NCI-H1092 treated with DMSO at 0.1 percent for 48 hours (cell line): ENCODE results near the gene CLEC3A.
"Not testable (repeated sequence)": the region's sequence is repeated elsewhere in the genome, so short reads cannot be mapped to it uniquely, and the experiment has no call there.

ENCODE experiments used
- DNase-seq: peaks from one replicate; lab custom pipeline; 2025; lab: John Stamatoyannopoulos, UW

Gene CLEC3A

DNA sequence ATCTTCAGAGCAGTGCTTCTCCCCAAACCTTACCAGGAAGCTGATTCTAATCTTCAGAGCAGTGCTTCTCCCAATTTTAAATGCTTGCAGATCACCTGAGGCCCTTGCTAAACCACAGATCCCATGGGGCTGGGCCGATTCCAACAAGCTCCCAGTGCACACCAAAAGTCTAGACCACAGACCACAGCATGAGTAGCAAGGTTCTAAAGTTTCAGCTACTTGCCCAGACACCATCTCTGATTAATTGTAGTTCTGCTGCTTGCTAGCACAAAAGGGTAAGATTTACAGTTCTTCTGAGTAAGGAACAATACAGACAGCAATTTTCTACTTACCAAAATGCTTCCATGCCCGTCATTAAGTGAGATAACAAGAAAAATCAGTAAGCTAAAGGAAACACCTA lies 12.2 kb downstream of the CLEC3A start:
- DNase-seq: no peak

DNA sequence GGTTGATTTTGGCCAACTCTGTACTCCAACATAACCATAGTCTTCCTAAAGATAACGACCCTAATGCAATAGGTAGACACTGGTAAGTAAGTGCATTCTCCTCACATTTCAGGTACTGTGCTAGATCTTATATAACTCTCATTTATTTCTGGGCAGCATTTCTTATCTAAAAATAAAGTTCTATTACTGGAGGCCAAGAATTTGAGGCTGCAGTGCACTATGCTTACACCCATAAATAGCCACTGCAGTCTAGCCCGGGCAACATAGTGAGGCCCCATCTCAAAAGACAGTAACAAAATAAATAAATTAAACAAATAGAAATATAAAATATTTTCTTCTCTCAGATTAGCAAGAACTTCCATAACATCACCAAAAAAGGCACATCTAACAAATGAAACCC lies 12.7 kb downstream of the CLEC3A start:
- DNase-seq: no peak

DNA sequence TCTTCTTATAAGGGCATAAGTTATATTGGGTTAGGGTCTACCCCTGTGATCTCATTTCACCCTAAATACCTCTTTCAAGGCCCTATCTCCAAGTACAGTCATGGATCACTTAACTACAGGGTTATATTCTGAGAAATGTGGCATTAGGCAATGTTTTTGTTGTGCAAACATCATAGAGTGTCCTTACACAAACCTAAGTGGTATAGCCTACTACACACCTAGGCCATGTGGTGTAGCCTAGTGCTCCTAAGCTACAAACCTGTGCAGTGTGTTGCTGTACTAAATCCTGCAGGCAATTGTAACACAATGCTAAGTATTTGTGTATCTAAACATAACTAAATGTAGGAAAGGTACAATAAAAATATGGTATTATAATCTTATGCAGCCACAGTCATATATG lies 18.0 kb downstream of the CLEC3A start:
- DNase-seq: no peak

DNA sequence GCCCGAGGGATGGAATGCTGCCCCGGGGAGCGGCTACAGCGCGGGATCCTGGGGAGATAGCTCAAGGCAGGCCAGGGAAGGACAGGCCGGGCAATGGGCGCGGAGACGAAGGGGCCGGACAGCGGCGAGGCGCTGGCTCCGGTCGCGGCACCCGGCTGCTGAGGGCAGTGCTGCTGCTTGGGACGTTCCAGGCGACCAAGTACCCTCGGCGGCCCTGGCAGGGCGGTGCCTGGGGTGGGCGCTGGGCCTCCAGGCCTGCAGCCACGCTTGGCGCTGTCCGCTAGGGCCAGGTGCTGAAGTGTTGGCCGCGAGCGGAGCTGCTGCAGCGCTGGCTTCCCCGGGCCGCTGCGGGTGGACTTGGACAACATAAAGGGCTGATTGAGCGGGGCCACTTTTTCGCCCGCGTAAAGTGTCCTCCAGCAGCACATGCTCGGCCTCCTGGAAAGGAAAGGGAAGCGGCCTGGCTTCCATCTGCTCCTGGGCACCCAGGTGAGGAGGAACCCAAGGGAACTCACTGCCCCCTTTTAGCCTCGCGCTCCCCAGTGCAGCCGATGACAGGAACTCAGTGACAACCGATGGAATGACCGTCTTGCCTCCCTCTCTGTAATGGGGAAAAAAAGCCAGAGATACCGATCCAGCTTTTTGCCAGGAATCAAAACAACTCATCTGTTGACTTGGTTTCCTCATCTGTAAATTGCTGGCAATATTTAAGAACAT lies 23.7 kb downstream of the CLEC3A start:
- DNase-seq: no peak

DNA sequence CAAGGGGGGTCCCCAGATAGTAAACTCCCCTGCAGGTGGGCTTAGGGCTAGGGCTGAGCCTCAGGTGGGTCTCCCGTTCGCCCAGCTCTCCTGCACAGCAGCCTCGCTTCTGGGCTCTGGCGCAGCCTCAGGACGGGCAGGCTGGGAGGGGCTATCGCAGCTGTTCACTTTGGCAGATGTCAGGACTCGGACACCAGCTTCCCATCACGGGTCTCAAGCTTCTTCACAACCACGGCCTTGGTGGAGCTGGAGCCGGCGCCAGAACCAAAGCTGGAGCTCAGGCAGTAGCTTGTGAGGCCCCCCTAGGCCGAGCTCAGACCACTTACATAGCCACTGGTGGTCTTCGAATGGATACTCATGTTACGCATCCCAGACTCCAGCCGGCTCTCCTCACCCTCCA lies 26.0 kb downstream of the CLEC3A start:
- no peak for DNase-seq

DNA sequence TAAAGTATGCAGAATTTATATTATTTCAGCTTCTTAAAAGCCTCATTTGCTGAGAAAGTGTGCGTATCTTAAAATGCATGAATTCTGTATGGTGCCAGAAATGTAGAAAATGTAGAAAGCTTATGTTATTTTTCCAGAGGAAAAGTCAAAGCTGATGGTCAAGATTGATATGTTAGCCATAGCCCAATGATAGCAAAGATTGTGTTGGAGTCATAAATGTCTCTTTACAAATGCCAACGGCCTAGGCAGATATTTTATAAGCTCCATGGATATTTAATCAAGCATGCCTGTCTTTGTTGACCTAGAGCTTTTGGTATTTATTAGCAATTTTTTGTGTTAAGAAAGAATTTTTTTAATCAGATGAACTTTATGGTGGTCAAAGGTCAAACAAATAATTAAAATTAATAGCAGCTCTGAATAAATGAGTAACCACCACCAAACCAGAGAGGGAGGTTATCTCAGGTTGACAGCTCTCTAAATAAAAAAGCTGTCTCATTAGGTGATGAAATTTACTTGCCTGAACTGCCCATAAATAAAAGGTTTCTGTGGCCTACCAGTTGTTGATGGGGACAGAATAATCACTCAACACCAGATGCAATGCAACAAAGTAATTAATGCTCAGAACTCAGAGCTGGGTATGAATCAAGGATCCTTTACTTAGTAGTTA lies 28.5 kb downstream of the CLEC3A start:
- DNase-seq: no peak

DNA sequence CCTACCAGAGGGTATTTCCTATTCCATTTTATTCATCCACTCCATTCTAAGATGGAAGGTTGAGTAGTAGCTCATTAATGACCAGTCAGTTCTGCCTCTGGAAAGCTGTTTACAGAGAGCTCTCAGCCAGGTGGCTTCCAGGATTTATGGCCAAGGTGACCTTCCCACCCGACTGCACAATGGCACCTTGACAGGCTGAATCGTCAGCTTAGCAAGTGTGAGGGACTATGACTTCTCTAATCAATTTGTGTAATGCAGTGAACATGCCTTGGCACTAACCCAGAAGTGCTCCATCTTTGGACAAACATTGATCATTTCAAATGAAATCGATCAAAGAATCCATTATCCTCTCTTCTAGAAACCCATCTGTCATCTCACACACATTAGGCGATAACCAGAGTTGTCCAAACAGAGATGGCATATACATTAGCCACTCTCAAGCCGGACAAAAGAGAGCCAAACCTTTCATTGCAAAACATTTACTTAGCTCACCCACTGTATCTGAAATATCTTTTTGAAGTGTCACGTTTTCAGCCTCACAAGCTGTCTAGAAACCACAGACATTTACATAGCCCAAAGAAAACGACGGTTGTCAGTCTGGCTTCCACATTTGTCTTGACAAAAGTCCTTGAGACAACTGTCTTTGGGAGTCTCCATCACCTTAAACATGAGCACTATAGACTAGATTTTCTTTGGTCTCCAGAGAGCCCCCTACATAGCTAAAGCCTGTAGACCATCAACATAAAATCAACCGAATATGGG lies 35.6 kb downstream of the CLEC3A start:
- DNase-seq: peak; percentile 78

DNA sequence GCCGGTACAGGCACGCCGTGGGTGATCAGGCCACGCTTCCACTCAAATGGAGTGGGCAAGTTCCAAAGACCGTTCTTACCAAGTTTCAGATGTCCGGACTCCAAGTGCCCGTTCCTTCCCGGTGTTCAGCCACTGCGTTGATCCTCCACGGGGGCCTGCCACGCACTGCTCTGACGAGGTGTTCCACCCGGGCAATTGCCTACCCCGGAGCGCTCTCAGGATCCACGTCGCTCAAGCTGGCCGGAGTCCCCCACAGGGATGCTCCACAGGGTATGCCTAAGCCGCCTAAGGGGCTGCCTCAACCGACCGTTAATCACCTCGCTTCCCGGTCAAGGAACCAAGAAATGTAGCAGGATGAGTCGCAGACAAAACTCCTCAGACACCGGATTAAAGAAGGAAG lies 37.5 kb downstream of the CLEC3A start:
- DNase-seq: not testable (repeated sequence)

DNA sequence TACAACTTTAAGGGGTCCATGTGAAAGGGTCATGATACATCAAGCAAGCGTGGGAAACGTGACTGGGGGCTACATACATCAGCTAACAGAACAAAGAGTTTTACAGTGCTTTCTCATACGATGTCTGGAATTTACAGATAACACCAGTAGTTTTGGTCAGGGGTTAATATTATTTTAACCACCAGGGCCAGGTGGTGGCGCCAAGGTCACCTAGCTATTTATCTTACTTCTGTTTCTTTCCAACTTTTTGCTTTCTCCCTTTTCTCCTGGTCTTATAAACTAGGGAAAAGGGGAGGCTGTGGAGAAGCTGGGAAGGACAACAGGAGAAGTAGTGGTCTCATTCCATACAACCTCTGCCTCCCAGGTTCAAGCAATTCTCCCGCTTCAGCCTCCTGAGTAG lies 37.9 kb downstream of the CLEC3A start:
- DNase-seq: no peak

DNA sequence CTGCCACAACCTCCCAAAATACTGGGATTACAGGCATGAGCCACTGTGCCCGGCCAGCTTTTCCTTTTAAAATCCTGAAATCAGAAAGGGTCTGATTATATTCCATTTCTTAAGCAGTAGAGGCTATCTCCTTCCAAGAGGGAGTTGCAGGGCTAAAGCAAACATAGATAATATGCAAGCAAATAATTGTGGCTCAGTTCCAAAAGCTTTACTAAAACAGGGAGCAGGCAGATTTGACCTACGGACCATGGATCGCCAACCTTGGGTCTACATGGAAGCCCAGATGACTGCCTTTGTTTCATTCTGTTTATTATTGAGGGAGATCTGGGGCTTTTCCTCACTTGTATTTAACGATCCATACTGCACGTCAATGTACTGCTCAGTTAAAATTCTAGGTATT lies 38.5 kb downstream of the CLEC3A start:
- no peak for DNase-seq

DNA sequence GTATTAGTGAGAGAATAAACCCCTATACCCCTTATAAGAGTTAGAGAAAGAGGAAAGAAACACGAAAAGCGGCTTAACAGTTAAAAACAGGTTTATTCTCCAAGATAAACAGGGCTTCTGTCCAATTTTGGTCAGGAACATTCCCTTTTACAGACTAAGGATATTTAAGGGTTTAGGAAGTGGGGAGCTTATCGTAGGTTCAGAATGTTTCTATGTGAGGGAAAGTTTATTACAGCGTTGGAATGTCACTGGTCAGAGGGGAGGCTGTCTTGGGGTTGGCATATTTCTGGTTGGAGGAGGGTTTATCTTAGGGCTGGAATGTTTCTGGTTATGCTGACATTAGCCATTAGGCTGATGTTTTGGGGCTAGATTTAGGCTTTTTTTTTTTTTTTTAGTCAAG lies 43.0 kb downstream of the CLEC3A start:
- no peak for DNase-seq

DNA sequence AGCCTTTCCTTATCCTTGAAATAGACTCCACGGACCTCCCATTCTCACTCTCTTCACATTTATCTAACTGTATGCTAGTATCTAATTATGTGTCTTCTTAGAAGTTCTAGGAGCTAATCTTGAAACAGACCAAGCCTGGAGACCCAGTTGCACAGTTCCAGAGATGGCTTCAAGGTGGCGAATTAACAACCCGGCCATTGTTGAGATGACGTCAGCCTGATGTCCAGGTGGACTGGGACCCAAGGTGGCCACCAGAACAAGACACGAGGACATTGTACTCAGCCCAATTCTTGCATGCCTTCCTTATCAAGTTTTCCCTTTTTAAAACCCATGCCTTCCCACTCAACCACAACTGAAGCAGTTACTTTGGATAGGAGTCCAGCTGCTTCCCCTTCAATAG lies 47.6 kb downstream of the CLEC3A start:
- DNase-seq: no peak

DNA sequence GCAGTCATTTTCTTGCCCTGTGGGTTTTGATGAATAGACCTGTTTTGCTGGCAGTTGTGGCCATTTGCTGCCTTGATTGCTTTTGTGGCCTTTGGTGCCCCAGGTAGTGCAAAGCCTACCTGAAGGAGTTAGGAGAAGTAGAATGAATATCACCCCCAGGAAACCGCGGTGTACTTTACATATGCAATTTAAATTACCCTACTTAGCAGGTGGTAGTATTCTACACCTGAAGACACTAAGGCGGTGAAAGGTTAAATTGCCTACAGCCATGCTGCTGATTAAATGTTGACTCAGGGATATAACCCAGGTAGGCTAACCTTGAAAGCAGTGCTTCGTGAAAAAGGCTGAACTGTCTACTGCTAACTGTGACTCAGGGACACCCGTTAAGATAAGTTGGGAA lies 49.9 kb downstream of the CLEC3A start:
- DNase-seq: peak; percentile 47

DNA sequence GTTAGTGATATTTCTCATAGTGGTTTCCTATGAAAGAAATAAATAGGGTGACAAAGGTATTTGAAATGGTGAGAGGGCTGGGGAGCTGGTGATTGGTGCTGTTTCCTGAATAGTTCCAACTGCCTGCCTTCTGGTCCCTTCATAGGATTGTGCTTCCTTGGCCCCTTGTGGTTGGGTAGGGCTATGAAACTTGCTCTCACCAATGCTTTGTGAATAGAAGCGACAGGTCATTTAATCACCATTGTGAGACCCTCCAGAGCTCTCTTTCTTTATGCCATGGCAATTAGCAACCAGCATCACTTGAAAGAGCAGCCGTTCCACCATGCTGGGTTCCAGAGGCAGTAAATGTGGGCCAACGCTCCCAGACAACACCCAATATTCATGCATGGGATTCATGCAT lies 53.5 kb downstream of the CLEC3A start:
- no peak for DNase-seq

DNA sequence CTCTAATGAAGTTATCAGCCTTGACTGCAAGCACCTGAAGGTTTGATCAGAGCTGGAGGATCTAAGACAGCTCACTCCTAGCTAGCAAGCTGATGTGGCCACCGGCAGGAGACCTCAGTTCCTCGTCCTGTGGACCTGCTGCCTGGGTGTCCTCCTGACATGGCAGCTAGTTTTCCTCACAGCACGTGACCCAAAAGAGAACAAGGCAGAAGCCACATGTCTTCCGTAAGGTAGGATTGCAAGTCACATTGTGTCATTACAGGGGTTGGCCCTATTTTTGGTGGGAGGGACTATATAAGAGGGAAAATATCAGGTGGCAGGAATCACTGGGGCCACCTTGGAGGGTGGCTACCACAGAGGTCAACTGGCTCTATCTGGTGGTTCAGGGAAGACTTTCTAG lies 59.0 kb downstream of the CLEC3A start:
- DNase-seq: no peak
